Endodermal cell (in vitro differentiated cells): ENCODE results near the gene RHOV. TPM values are rescaled to one million over a fixed set of nuclear protein-coding genes. Genes with fewer than 3 reads are reported as not detected.

Experiments
- DNase-seq: peaks from one replicate; pipeline ENCODE4 v3.0.0-alpha.2; 2017
- H3K27ac ChIP-seq: 2 replicates; pipeline ENCODE4 v1.5.1; 2013; ENCODE audit warnings: mild to moderate bottlenecking, low read depth, low read length, moderate library complexity
- H3K27me3 ChIP-seq: 2 replicates; pipeline ENCODE4 v1.6.1; 2013; ENCODE audit warnings: mild to moderate bottlenecking, low read length, moderate library complexity; ENCODE audit not compliant: insufficient read depth, control insufficient read depth, poor library complexity, severe bottlenecking
- H3K36me3 ChIP-seq: 2 replicates; pipeline ENCODE4 v1.7.0; 2013; ENCODE audit warnings: mild to moderate bottlenecking, low read length, moderate library complexity; ENCODE audit not compliant: control insufficient read depth, insufficient read depth
- H3K4me1 ChIP-seq: one replicate; pipeline ENCODE4 v1.7.0; 2013; ENCODE audit warnings: low read length; ENCODE audit not compliant: control insufficient read depth, insufficient read depth
- H3K4me3 ChIP-seq: 2 replicates; pipeline ENCODE4 v1.5.1; 2013; ENCODE audit warnings: mild to moderate bottlenecking, low read length, moderate library complexity
- H3K9ac ChIP-seq: 2 replicates; pipeline ENCODE4 v1.6.1; 2013; ENCODE audit warnings: mild to moderate bottlenecking, low read length, moderate library complexity; ENCODE audit not compliant: poor library complexity, severe bottlenecking; ENCODE audit errors: extremely low read depth
- H3K9me3 ChIP-seq: 2 replicates; pipeline ENCODE4 v1.6.1; 2013; ENCODE audit warnings: mild to moderate bottlenecking, low read length, moderate library complexity; ENCODE audit not compliant: control insufficient read depth
- H3K27ac Mint-ChIP-seq: 2 replicates; pipeline ENCODE4 v1.8.0; 2020; ENCODE audit warnings: mixed read lengths
- H3K27me3 Mint-ChIP-seq: 2 replicates; pipeline ENCODE4 v1.8.0; 2021; ENCODE audit warnings: mild to moderate bottlenecking, mixed read lengths; ENCODE audit not compliant: insufficient read depth
- H3K36me3 Mint-ChIP-seq: 2 replicates; pipeline ENCODE4 v1.8.0; 2020; ENCODE audit warnings: low read depth, mixed read lengths
- H3K4me1 Mint-ChIP-seq: 2 replicates; pipeline ENCODE4 v1.8.0; 2020; ENCODE audit warnings: mixed read lengths
- H3K4me3 Mint-ChIP-seq: 2 replicates; pipeline ENCODE4 v1.8.0; 2020; ENCODE audit warnings: mild to moderate bottlenecking, moderate library complexity, mixed read lengths
- H3K9me3 Mint-ChIP-seq: 2 replicates; pipeline ENCODE4 v1.8.0; 2020; ENCODE audit warnings: mild to moderate bottlenecking, mixed read lengths
- CTCF ChIP-seq: fragments of 200-600 bp; sonication (generic); conservative IDR thresholded peaks from 2 replicates; pipeline ENCODE4 v1.5.0; 2021; ENCODE audit warnings: antibody characterized with exemption, mild to moderate bottlenecking
- WGBS, 2 experiments: methylation state at CpG; one replicate each; pipeline versions ENCODE4 v1.1.5 to v1.1.7; 2013; ENCODE audit warnings: missing lambda C conversion rate in 2 of 2, mixed read lengths in 1 of 2; ENCODE audit not compliant: insufficient coverage in 1 of 2, insufficient read length in 1 of 2; 5-methylcytosine and 5-hydroxymethylcytosine counted together
- total RNA-seq, 2 donors: library from RNA; stranded (reverse); fragmentation: NEBNext Ultra II Directional in 1 of 2; extraction: Animal tissue kit (Norgen Biotek cat#: 25700) in 1 of 2; gene quantifications; 2 replicates in 1 of 2; 3 replicates in 1 of 2; pipeline ENCODE4 v1.2.1, GENCODE V29; 2021

The RHOV gene
- total RNA-seq, 2 donors from 2014 or later = 1.8 to 2.8 TPM

- Histone ChIP-seq H3K36me3 (no peaks in the 10 kb centered on the region), H3K27me3 (peaks cover 77% of the 10 kb centered on the region), H3K9me3 (no peaks in the 10 kb centered on the region), H3K4me1 (peaks cover 9% of the 10 kb centered on the region), H3K27ac (no peak overlapping the region), H3K9ac (no peak overlapping the region), H3K4me3 (no peak overlapping the region)
- Mint-ChIP-seq H3K4me1 (peaks cover 7% of the 10 kb centered on the region), H3K36me3 (no peaks in the 10 kb centered on the region), H3K27me3 (peaks cover 93% of the 10 kb centered on the region), H3K9me3 (no peaks in the 10 kb centered on the region), H3K27ac (no peak overlapping the region), H3K4me3 (no peak overlapping the region)
- TF ChIP-seq CTCF = no peak
- no peak for DNase-seq
- WGBS, 2 experiments = 62 to 69% methylated on average over 5 of the region's 5 CpGs
Measured at GRCh38 chr15:40921949-40922607, 48.0 kb upstream of the RHOV start.

- H3K27me3 Mint-ChIP-seq = peaks cover 74% of the 10 kb centered on the region
- Histone ChIP-seq H3K9ac (no peak overlapping the region), H3K36me3 (no peaks in the 10 kb centered on the region), H3K9me3 (no peaks in the 10 kb centered on the region), H3K4me3 (no peak overlapping the region), H3K27me3 (peaks cover 53% of the 10 kb centered on the region), H3K4me1 (no peaks in the 10 kb centered on the region), H3K27ac (no peak overlapping the region)
- no peaks in the 10 kb centered on the region for H3K9me3 Mint-ChIP-seq
- DNase-seq = no peak
- H3K36me3 Mint-ChIP-seq = no peaks in the 10 kb centered on the region
- 66 to 88% methylated on average over 11 to 19 of the region's 19 CpGs for WGBS, 2 experiments
- TF ChIP-seq CTCF = no peak
- no peak overlapping the region for H3K27ac Mint-ChIP-seq
- H3K4me3 Mint-ChIP-seq = no peak overlapping the region
- H3K4me1 Mint-ChIP-seq = no peaks in the 10 kb centered on the region
Measured at GRCh38 chr15:40918799-40919392, 44.9 kb upstream of the RHOV start.

- no peaks in the 10 kb centered on the region for H3K4me1 ChIP-seq
- H3K9ac ChIP-seq = no peak overlapping the region
- peaks cover 68% of the 10 kb centered on the region for H3K27me3 Mint-ChIP-seq
- no peaks in the 10 kb centered on the region for H3K9me3 Mint-ChIP-seq
- WGBS, 2 experiments = 87 to 89% methylated on average over 10 to 15 of the region's 15 CpGs
- H3K4me3 Mint-ChIP-seq = no peak overlapping the region
- no peak overlapping the region for H3K27ac ChIP-seq
- H3K4me3 ChIP-seq = no peak overlapping the region
- TF ChIP-seq CTCF = no peak
- no peak overlapping the region for H3K27ac Mint-ChIP-seq
- DNase-seq = no peak
- no peaks in the 10 kb centered on the region for H3K36me3 Mint-ChIP-seq
- H3K9me3 ChIP-seq = no peaks in the 10 kb centered on the region
- peaks cover 46% of the 10 kb centered on the region for H3K27me3 ChIP-seq
- H3K4me1 Mint-ChIP-seq = no peaks in the 10 kb centered on the region
- H3K36me3 ChIP-seq = no peaks in the 10 kb centered on the region
Measured at GRCh38 chr15:40918146-40918798, 44.2 kb upstream of the RHOV start.
